IPS-18c (cell line): Measurements from ENCODE around the gene ASF1B.
A peak's percentile ranks its signal among the peaks of the same experiment; 100 is the strongest.
"Not testable (repeated sequence)": the region's sequence is repeated elsewhere in the genome, so short reads cannot be mapped to it uniquely, and the experiment has no call there.

Experiments
- H3K4me3 ChIP-seq: 2 replicates; pipeline ENCODE4 v1.7.0; 2013; ENCODE audit warnings: low read depth, mild to moderate bottlenecking, low read length, moderate library complexity; ENCODE audit not compliant: insufficient read depth
- H3K9me3 ChIP-seq: one replicate; pipeline ENCODE4 v1.6.1; 2013; ENCODE audit warnings: mild to moderate bottlenecking, low read length, moderate library complexity; ENCODE audit not compliant: control insufficient read depth, insufficient read depth

ASF1B gene

DNA sequence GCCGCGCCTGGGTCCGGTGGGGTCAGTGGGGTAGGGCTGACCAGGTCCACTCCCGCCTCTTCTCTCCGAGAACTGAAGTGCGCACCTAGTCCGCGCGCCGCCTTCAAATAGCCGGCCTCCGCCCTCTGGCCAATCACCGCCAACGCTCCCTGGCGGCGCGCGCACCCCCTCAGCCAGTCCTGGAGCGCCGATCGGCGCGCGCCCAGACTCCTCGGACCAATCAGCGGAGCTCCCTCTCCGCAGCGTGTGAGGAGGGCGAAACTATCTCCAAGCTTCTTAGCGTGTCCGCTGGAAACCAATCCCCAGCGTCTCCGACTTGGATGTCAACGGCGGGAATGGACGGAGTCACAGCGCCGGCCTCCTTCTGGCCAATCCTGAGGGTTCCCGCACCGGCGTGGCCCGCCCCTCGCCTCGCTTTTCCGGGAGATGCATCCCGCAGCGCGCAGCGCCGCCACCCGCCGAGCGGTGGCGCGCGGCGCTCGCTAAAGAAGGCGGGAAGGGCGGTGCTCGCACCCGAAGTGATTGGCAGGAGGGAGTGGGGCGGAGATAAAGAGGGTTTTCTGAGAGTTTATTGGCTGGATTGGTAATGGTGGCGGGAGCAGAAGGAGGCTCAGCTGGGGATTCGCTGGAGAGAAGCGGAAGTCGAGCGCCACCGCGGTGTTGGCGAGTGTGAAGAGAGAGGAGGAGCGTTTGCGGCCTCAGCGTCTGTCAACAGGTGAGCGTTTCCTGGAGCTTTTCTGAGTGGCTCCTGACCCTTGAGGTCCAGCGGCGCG is at the start of gene ASF1B:
Gene ASF1B, minus strand, starts transcription at position 81 of the 773 bp plus-strand sequence. CDS start 133 bp downstream, outside the sequence.
- Histone ChIP-seq H3K4me3 (peak within 1 kb of the TSS; percentile 93), H3K9me3 (no peaks in the 10 kb centered on the region)

DNA sequence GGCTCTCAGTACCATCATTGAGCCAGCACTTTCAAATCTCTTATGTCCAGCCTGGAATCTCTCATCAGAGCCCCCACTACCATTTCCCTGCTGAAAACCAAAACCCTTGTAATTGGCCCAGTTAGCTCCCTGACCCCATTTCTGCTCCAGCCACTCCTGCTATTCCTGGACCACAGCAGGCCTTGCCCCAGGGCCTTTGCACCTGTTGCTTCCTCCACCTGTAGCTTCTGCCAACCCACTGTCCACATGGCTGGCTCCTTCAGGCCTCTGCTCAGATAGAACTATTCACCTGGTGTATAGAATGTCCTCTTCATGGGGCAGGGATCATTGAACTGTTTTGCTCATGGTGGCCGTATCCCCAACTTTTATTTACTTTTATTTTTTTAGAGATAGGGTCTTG is 49.3 kb upstream of the ASF1B start:
- H3K4me3 ChIP-seq, H3K9me3 ChIP-seq: not testable (repeated sequence)

DNA sequence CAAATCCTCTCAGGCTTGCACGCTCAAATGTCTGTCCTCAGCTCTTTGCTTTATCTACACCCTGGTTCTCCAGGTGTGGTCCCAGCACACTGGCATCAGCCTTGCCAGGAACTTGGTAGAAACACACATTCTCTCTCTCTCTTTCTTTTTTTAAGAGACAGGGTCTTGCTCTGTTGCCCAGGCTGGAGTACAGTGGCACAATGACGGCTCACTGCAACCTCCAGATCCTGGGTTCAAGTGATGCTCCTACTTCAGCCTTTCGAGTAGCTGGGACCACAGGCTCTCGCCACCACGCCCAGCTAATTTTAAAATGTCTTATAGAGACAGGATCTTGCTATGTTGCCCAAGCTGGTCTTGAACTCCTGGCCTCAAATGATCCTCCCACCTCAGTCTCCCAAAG is 48.8 kb upstream of the ASF1B start:
- H3K4me3 ChIP-seq: no peak overlapping the region
- H3K9me3 ChIP-seq: no peaks in the 10 kb centered on the region

DNA sequence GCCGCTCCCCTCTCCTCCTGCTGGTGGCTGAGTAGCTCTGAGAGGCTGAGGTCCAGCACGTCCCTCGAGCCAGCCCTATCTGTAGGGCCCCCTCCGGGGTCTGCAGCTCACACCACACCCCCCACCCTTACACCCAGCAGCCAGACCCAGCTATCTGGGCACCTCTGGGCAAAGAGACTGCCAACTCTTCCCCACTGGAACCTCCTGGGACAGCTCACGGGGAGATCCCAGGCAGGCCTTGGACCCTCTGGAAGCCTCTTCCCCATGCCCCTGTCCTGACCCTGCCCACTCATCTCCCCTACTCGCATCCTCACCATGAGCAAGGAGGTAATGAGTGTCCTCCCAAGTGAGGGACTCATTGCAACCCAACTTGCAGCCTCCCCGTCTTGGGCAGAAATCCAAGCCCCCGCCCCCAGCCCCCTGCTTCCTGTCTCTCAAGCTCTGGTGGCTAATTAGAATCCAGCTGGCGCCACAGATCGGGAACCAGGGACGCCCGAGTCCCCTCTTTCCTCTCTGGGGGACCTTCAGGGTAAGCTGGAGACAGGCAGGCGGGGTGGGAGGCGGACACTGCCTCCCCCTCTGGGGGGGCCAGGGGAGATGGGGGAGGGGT is 47.5 kb upstream of the ASF1B start:
- Histone ChIP-seq H3K9me3 (no peaks in the 10 kb centered on the region), H3K4me3 (no peak overlapping the region)

DNA sequence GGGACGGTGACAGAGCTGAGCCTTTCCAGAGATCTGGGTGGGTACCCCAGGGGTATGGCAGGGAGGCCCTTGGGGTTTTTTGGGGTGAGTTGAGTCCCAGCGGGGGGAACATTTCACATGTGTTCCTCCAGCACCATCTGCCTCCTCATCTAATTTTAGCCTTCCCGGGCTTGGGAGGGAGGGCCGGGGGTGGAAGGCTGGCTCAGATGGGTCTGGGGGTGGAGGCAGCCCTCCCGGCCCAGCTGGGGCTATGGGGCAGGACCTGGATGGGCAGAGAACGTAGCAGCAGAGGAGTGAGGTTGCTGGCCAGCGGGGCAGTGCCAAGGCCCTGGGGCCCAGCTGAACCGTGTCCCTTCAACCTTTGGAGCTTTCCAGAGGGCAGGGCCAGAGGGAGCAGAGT is 46.1 kb upstream of the ASF1B start:
- no peak overlapping the region for H3K4me3 ChIP-seq
- H3K9me3 ChIP-seq: no peaks in the 10 kb centered on the region

DNA sequence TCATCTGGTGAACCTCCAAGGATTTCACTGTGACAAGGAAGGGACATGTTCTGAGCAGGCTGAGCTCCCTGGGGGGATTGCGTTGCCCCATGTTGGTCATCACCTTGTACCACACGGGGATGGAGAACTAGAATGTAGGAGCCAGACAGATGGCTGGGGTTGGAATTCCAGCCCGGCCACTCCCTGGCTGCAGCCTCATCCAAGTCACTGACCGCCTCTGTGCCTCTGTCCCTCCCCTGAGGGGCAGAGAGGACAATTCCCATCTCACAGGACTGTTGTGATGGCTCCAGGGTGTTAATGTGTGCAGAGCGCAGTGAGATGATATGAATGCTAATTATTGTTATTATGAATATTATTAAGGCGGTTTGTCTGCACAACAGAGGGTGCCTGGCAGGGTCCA is 45.5 kb upstream of the ASF1B start:
- H3K9me3 ChIP-seq: no peaks in the 10 kb centered on the region
- H3K4me3 ChIP-seq: no peak overlapping the region

DNA sequence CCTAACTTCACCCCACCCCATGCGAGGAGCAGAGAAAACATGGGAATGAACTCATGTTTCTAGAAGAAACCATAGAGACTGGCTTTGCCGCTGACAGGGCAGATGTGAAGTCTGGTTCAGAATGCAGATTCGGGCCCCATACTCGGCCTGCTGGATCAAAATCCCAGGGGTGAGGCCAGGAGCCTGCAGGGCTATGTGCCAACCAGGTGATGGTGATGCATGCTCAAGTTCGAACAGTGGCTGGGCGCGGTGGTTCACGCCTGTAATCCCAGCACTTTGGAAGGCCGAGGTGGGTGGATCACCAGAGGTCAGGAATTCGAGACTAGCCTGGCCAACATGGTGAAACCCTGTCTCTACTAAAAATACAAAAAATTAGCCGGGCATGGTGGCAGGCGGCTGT is 44.8 kb upstream of the ASF1B start:
- not testable (repeated sequence) for H3K9me3 ChIP-seq, H3K4me3 ChIP-seq

DNA sequence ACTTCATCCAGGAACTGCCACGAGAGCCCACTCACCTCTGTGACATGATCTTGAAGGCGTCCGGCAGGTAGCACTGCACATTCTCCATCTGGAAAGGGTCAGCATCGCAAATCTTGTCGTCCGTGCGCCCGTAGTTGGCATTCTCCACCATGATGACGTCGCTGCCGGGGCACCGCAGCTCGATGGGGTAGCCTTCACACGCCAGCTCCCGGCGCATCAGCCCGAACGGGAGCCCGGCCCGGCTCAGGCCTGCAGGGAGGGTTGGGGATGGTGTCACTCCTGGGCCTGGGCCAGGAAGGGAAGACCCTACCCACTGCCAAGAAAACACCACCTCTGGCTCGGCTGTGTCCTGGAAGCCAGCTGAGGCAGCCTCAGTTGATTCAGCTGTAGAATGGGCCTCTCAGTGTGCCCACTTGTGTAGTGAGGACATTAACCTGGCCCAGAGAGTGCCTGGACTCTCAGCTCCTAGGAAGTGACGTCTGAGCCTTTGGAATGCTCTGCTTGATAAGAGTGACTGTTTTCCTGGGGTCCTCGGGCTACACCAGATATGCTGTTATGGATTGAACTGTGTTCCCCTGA is 41.2 kb upstream of the ASF1B start:
- Histone ChIP-seq H3K9me3 (no peaks in the 10 kb centered on the region), H3K4me3 (no peak overlapping the region)

DNA sequence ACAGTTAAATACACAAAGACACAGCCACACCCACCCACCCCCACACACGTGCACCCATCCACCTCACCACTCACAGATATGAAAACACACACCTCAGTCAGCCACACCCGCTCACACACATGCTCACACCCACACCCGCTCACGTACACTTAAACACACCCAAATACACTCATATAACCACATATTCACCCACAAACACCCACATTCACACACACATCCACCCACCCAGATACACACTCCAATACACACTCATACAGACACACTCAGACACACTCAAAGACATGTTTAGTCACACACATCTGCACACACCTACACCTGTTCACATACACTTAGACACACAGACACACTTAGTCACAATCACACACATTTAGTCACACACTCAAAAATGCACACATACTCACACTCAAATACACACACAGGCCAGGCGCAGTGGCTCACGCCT is 39.0 kb upstream of the ASF1B start:
- H3K4me3 ChIP-seq: no peak overlapping the region; the same call in 1 of the 2 replicates

DNA sequence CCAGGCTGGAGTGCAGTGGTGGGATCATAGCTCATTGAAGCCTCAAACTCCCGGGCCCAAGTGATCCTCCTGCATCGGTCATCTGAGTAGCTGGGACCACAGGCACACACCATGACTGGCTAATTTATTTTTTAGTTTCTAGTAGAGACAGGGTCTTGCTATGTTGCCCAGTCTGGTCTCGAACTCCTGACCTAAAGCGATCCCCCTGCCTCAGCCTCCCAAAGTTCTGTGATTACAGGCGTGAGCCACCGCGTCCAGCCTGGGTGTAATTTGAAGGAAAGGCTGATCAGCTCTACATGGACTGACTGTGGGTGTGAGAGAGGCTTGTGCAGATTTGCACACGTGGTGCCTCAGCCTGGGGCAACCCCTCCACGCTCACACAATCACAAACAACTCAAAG is 38.5 kb upstream of the ASF1B start:
- no peak overlapping the region for H3K4me3 ChIP-seq
- no peaks in the 10 kb centered on the region for H3K9me3 ChIP-seq

More for the DNA sequence above, 39.0 kb upstream of the ASF1B start:
- H3K9me3 ChIP-seq: no peaks in the 10 kb centered on the region

DNA sequence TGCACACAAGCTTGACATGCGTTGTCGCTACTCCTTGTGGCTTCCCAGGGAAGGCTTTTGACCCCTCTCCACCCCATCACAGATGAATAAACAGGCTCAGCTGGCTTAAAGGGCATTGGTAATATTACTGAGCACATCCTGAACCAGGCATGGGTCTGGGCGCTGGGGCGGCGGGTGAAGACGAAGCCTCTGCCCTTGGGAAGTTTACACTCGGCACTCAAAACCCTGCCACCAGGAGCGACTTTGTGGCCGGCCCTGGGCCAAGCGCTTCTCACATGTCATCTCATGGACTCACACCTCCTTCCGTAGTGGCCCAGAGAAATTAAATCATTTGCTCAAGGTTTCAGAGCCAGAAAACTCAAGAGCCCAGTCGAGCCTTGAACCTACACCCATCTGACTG is 32.6 kb upstream of the ASF1B start:
- peaks cover 2% of the 10 kb centered on the region for H3K9me3 ChIP-seq

DNA sequence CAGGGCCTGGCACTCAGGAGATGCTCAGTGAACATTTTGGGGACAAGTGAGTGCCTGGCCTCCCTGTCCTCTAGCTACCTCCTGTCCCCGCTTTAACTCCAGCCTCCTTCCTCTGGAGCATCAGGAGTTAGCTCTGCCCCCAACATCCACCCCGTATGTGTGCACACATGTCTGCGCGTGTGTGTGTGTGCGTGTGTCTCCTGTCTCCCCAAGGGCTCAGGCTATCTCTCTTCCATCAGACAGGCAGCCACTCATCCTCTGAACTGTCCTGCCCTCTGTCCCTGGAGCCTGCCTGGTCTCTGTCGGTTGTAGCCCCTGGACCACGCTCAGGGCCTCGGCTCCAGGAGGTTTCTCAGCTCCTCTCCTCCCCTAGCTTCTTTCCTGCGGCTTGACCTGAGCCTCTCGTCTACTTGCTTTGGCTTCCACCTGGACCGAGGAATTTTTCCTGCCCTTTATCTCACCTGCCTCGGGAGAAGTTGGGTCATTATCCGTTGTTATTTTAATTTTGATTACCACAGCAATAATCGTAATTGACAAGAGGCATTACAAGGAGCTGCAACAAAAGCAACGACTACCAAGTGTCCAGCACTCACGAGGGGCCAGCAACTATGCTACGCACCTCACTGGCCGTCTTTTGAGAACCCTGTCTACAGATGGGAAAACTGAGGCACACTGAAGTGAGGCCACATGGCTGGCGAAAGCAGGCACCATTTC is 32.0 kb upstream of the ASF1B start:
- no peak overlapping the region for H3K4me3 ChIP-seq

More for the DNA sequence above, 32.6 kb upstream of the ASF1B start:
- H3K4me3 ChIP-seq: no peak overlapping the region

DNA sequence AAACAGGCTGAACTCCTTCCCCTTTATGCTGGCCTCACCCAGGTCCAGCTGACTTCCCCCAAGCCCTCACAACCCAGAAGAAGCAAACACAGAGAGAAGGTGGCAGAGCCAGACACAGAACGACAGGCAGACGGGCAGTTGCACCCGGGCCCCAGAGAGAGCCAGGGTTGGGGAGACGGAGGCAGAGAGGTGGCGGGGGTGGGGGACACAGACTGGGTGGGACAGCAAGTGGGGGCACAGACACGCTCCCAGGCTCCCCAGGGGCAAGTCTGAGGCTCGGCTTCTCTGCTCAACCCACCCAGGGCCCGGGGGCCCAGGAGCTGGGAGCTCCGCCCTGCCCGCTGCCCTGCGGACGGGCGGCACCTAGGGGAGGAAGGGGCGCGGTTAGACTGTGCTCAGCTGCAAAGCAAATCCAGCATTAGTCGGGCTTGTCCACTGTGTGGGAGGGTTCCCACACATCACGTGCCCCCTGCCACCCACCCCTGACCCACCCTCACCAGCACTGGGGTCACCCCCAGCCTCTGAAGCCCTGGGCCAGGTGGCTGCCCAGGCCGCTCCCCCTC is 31.3 kb upstream of the ASF1B start:
- Histone ChIP-seq H3K9me3 (peaks cover 2% of the 10 kb centered on the region), H3K4me3 (no peak overlapping the region)

More for the DNA sequence above, 32.0 kb upstream of the ASF1B start:
- peaks cover 2% of the 10 kb centered on the region for H3K9me3 ChIP-seq

DNA sequence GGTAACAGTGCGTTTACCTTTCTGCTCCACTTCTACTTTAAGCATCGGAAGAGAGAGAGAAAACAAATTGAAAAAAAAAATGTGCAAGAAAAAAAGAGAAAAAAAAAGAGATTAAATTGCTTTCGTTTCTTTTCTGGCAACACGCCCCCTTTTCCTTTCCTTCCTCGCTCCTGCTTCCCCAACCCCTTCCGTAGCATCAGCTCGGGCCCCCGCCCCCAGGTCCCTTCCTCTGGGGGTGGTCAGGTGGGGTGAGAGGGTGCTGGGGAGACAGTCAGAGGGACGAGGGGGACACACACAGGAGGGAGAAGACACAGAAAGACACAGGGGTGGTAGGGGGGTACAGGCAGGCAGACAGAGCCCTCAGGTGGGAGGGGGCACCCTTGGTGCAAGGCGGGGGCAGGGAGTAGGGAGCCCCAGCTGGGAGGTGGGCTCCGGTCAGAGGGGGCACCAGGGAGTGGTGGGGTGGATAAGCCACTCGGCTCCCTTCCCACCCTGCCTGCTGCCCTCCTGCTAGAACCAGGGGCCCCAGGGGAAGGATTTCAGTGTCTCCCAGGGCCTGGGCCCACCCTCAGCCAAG is 30.7 kb upstream of the ASF1B start:
- peaks cover 2% of the 10 kb centered on the region for H3K9me3 ChIP-seq
- H3K4me3 ChIP-seq: no peak overlapping the region

DNA sequence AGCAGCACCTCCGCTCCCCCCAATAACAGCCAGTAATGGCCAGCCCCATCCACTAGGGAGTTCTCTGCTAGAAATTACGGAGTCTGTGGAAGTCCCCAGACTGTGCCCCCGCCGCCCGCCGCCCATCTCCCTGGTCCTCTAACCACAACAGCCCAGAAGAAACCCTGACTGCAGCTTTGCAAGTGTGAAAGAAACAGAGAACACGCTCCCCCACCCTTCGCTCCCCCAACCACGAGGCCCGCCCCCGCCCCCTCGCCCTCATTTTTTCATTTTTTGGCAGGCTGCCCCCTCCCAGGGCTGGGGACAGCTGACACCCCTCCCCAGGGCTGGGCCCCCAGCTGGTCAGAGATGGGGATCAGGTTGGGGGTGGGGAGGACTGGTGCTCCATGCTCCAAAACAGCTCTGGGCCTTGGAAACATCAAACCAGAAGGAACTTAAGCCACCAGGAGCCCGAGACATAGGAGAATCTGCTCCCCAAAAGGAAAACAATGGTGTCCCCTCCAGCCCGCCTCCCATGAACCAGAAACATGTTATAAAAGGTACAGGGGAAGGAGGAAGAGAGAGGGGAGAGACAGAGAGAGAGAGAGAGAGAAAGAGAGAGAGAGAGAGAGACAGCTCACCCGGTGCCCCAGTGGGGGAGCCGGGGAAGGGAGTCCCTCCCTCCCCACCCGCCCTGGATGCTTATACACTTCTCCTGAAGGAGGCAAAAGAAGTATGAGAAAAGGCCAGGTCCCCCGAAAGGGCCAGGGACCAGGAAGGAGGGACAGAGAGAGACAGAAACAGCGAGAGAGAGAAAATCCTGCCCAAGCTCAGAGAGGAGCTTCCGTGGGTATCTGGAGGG is 29.8 kb upstream of the ASF1B start:
- H3K4me3 ChIP-seq: no peak overlapping the region
- H3K9me3 ChIP-seq: peaks cover 2% of the 10 kb centered on the region

DNA sequence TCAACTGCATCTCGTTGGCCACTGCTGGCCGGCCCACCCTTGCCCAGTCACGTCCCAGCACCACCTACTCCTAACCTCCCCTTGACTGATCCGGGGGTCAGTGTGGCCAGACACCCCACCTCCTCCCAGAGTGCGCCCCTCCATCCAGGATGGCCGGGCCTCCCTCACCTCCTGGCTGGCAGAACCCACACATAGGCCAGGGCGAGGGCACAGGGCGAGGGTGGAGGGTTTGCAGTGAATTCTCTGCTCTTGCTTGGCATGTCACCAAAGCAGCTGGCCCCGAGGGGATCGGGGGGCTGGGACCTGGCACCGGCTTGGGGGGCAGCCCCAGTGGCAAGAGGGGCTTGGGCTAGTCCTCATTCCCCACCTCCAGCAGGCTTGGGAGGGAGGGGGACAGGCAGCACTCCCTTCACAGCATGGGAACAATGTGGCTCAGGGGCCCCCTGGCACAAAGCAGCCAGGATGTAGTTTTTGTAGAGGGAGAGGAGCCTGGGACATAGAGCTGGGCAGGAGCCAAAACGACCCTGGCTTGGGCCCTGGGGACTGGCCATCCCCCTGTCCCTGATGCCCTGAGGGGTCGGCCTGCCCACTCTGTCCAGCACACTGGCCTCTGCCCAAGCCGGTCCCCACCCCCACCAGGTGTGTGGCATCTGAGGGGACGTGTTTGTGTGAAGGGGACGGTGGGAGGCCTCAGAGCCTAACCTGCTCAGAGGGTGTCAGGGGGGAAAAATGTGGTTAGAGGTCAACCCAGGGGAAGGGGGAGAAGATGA is 28.5 kb upstream of the ASF1B start:
- Histone ChIP-seq H3K9me3 (peaks cover 2% of the 10 kb centered on the region), H3K4me3 (no peak overlapping the region)
